ENCODE results near the gene PLEKHA7. TPM values are rescaled to one million over a fixed set of nuclear protein-coding genes. Genes with fewer than 3 reads are reported as not detected.

The PLEKHA7 gene
- total and polyA plus RNA-seq, 8 donors: 12.8 to 82.3 (median 46.6) TPM

- 67 to 78% (median 76%) methylated on average over 3 of the region's 3 CpGs for WGBS, 5 donors
- Histone ChIP-seq H3K36me3 (peaks cover 0 to 71% (median 62%) of the 10 kb centered on the region in 4 donors), H3K27ac (no peak overlapping the region), H3K27me3 (no peaks in the 10 kb centered on the region), H3K4me3 (no peak overlapping the region), H3K4me1 (peaks cover 0 to 7% (median 2%) of the 10 kb centered on the region in 4 donors), H3K9me3 (no peaks in the 10 kb centered on the region)
- TF ChIP-seq CTCF (IDR thresholded peaks at IDR 0.05) (no peak), EP300 (IDR thresholded peaks at IDR 0.05) (no peak), POLR2A (IDR thresholded peaks at IDR 0.05) (no peak)
- DNase-seq: no peak
- intact Hi-C loops (cut with DNase I; ENCODE audit: low total_unique reads): loop anchor here (10.0 kb wide), 1 partner anchor 257 kb away; no protein-coding TSS in a partner anchor
These were observed 216.4 kb downstream of the PLEKHA7 start for GRCh38 chr11:16797776-16798175.

GRCh38 chr11:16796311-16796710 is 217.9 kb downstream of the PLEKHA7 start:
- WGBS, 5 donors: 78 to 90% (median 87%) methylated on average over 4 of the region's 4 CpGs
- no peaks in the 10 kb centered on the region for H3K9me3 ChIP-seq
- H3K4me1 ChIP-seq: peaks cover 0 to 21% (median 6%) of the 10 kb centered on the region in 4 donors
- no peaks in the 10 kb centered on the region for H3K27me3 ChIP-seq
- no peak for DNase-seq
- intact Hi-C loops (cut with DNase I; ENCODE audit: low total_unique reads): loop anchor here (10.0 kb wide), 1 partner anchor 258 kb away; no protein-coding TSS in a partner anchor
- peaks cover 0 to 66% (median 54%) of the 10 kb centered on the region in 4 donors for H3K36me3 ChIP-seq
- H3K4me3 ChIP-seq: no peak overlapping the region
- no peak overlapping the region for H3K27ac ChIP-seq
- no peak for TF ChIP-seq POLR2AphosphoS5 (IDR thresholded peaks at IDR 0.05)
- no peak for TF ChIP-seq EP300 (IDR thresholded peaks at IDR 0.05)
- no peak for TF ChIP-seq POLR2A (IDR thresholded peaks at IDR 0.05)
- TF ChIP-seq CTCF (IDR thresholded peaks at IDR 0.05): no peak

- Histone ChIP-seq H3K27me3 (no peaks in the 10 kb centered on the region), H3K9me3 (no peaks in the 10 kb centered on the region), H3K4me3 (no peak overlapping the region), H3K4me1 (peaks cover 0 to 28% (median 9%) of the 10 kb centered on the region in 4 donors), H3K27ac (peak overlapping the region in 2 of 5 donors; percentile 9 to 58), H3K36me3 (peaks cover 6 to 66% (median 56%) of the 10 kb centered on the region in 4 donors)
- TF ChIP-seq POLR2A (IDR thresholded peaks at IDR 0.05): no peak
- TF ChIP-seq POLR2AphosphoS5 (IDR thresholded peaks at IDR 0.05): no peak
- TF ChIP-seq EP300 (IDR thresholded peaks at IDR 0.05): no peak
- TF ChIP-seq CTCF (IDR thresholded peaks at IDR 0.05): no peak
- DNase-seq: no peak
- 71 to 83% (median 81%) methylated on average over 8 of the region's 8 CpGs for WGBS, 5 donors
- intact Hi-C loops (cut with DNase I; ENCODE audit: low total_unique reads): loop anchor here (10.0 kb wide), 1 partner anchor 260 kb away; no protein-coding TSS in a partner anchor
These were observed 219.1 kb downstream of the PLEKHA7 start for GRCh38 chr11:16795146-16795545.

GRCh38 chr11:16794047-16794818 is 220.0 kb downstream of the PLEKHA7 start:
- TF ChIP-seq EP300 (IDR thresholded peaks at IDR 0.05) (no peak), CTCF (IDR thresholded peaks at IDR 0.05) (no peak), POLR2AphosphoS5 (IDR thresholded peaks at IDR 0.05) (no peak), POLR2A (IDR thresholded peaks at IDR 0.05) (no peak)
- Histone ChIP-seq H3K4me1 (peaks cover 0 to 28% (median 8%) of the 10 kb centered on the region in 4 donors), H3K4me3 (no peak overlapping the region), H3K36me3 (peaks cover 6 to 73% (median 63%) of the 10 kb centered on the region in 4 donors), H3K9me3 (no peaks in the 10 kb centered on the region), H3K27me3 (no peaks in the 10 kb centered on the region), H3K27ac (peak overlapping the region in 1 of 5 donors; percentile 9)
- WGBS, 5 donors: 90 to 93% (median 91%) methylated on average over 17 of the region's 17 CpGs
- intact Hi-C loops (cut with DNase I; ENCODE audit: low total_unique reads): loop anchor here (10.0 kb wide), 1 partner anchor 261 kb away; no protein-coding TSS in a partner anchor
- no peak for DNase-seq
